NB4 (cell line): ENCODE measurements around the gene C22orf15.

Experiments used
- CTCF ChIP-seq: IDR thresholded peaks from one replicate; pipeline ENCODE4 v1.5.1; 2012; ENCODE audit warnings: low read depth, low read length
- MAX ChIP-seq: IDR thresholded peaks from 2 replicates; pipeline ENCODE4 v1.6.1; 2011; ENCODE audit warnings: low read depth, low read length
- POLR2A ChIP-seq: IDR thresholded peaks from 2 replicates; pipeline ENCODE4 v1.6.1; 2011; ENCODE audit warnings: mild to moderate bottlenecking; ENCODE audit not compliant: insufficient read length; ENCODE audit errors: extremely low read depth

GRCh38 chr22:23753385-23753784 lies 9.4 kb upstream of the C22orf15 start:
- no peak for TF ChIP-seq MAX
- no peak for TF ChIP-seq POLR2A
- no peak for TF ChIP-seq CTCF
